ENCODE measurements around the gene THRB.

The THRB gene

GRCh38 chr3:24512564-24513197 lies 18.0 kb upstream of the THRB start:
- DNase-seq (ENCODE audit: low read depth): no peak

DNA sequence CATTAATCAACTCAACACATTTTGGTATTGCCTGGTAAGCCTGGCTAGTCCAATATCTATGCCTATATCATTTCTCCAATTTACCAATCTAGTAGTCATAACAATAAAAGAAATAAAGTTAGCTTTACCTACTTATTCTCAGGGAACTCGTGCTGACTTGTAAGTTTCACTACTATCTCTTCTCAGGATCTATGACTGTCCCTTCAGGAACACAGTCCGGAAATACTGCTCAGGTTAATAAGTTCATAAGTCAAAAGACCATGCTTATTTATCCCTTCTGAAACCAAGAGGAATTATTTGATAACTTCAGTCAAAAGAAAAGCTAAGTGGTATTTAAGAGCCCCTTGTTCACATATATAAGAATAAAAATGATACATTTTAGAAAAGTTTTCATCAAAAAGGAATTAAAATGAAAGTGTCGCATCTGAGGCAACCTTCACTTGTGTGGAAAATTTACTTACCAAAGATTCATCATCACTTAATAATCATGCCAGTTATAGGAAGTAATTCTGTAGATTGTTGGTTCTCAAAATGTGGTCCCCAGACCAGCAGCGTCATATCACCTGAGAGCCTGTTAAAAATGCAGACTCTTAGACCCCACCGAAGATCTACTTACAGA lies 15.5 kb upstream of the THRB start:
- DNase-seq (ENCODE audit: low read depth): no peak

DNA sequence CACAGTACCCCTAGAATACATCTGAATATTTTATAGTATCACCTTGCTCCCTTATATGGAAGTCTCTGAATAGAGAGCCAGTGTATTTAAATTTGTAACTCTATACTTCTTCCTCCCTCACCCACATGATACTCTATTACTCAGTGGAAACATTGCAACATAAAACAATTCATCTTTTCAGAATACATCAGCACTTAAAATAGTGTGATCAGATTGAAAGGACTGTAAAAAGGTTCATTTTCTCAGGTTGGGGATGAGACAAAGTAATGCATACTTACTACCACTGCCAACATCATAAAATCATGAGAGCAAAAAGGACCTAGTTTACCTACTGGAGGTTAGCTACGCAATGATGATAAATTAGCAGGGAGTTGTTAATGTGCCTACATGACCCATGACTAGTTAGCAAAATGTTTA lies 13.8 kb upstream of the THRB start:
- no peak for DNase-seq (ENCODE audit: low read depth)

GRCh38 chr3:24507776-24508422 lies 13.2 kb upstream of the THRB start:
- no peak for DNase-seq (ENCODE audit: low read depth)

- no peak for DNase-seq (ENCODE audit: low read depth)
Measured at GRCh38 chr3:24506966-24507775, 12.5 kb upstream of the THRB start.

DNA sequence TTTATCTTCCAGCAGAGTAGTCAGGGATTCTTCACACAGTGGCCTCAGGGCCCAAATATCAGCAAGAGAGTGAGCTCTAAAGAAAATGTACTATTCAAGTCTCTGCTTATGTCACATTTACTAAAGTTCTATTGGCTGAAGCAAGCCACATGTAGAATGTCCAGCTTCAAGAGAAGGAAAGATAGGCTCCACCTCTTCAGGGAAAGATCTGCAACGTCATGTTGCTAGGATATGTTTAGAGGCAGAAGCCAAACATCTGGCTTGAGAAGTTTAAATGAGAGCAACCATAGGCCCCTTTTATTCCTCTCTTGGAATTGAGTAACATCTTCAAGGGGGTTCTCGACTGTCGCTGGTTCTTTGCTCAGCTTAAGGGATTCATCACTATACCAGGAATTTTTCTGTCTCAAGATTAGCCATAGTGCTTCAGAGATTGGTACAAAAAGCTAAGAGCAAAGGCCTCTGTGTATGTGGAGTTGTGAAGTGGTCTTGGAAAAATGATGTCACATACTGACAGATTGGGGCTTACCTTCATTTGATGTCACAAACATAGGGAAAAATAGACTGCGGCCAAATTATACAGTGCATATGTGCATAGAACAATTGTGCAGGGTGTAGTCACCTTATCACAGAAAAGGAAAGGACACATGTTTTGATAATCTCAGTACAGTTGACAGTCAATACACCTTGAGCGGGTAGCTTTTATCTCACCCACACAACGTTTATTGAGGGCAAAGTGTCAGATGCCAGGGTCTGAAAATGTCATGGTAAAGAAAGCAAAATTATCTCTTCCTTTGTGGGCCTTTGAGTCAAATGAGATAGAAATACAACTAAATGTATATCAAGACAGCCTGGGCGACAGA lies 11.3 kb upstream of the THRB start:
- no peak for DNase-seq (ENCODE audit: low read depth)

GRCh38 chr3:24504772-24505171 lies 10.1 kb upstream of the THRB start:
- DNase-seq (ENCODE audit: low read depth): no peak

DNA sequence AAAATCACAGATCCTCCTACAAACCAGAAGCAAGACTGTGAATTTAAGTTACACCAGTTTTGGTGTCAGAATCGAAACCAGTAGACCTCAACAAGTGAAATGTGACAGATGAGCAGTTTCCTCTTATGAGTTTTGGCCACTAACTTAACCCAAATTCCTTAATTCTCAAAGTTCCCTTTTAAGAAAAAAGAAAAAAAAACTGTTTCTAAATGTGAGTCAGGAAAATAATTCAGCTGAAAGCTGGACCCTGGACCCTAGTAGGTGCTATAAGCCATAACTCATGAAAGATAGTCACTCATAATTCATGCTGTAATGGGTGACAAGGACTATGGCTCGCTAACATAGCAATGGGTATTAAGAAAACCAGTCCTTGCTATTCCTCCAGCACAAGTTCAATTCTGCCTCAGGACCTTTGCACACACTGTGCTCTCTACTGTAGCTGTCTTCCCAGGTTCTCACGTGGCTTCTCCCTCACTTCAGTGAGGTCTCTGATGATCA lies 9.0 kb upstream of the THRB start:
- no peak for DNase-seq (ENCODE audit: low read depth)

- DNase-seq (ENCODE audit: low read depth): no peak
Measured at GRCh38 chr3:24502690-24503089, 8.0 kb upstream of the THRB start.

GRCh38 chr3:24500806-24501205 lies 6.2 kb upstream of the THRB start:
- no peak for DNase-seq (ENCODE audit: low read depth)

DNA sequence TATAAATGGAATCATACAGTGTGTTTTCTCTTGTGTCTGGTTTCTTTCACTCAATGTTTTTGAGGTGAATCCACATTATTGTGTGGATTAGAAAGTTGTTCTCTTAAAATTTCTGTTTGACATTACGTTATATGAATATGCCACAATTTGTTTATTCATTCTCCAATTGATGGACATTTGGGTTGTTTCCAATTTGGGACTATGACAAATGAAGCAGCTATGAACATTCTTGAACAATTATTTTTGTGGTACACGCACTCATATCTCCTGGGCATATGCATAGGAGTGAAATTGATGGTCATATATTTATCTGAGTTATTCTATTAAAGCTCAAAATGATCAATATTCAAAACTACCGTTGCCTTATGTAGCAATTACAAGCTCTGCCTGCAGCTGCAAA lies 5.3 kb upstream of the THRB start:
- no peak for DNase-seq (ENCODE audit: low read depth)

GRCh38 chr3:24498796-24499195 lies 4.1 kb upstream of the THRB start:
- no peak for DNase-seq (ENCODE audit: low read depth)

- no peak for DNase-seq (ENCODE audit: low read depth)
Measured at GRCh38 chr3:24498391-24498790, 3.7 kb upstream of the THRB start.

GRCh38 chr3:24497942-24498341 lies 3.3 kb upstream of the THRB start:
- no peak for DNase-seq (ENCODE audit: low read depth)

GRCh38 chr3:24496529-24497482 lies 2.2 kb upstream of the THRB start:
- DNase-seq (ENCODE audit: low read depth): no peak

- no peak for DNase-seq (ENCODE audit: low read depth)
Measured at GRCh38 chr3:24495326-24495994, 810 bp upstream of the THRB start.

GRCh38 chr3:24493746-24494617 lies 668 bp downstream of the THRB start:
- no peak for DNase-seq (ENCODE audit: low read depth)

DNA sequence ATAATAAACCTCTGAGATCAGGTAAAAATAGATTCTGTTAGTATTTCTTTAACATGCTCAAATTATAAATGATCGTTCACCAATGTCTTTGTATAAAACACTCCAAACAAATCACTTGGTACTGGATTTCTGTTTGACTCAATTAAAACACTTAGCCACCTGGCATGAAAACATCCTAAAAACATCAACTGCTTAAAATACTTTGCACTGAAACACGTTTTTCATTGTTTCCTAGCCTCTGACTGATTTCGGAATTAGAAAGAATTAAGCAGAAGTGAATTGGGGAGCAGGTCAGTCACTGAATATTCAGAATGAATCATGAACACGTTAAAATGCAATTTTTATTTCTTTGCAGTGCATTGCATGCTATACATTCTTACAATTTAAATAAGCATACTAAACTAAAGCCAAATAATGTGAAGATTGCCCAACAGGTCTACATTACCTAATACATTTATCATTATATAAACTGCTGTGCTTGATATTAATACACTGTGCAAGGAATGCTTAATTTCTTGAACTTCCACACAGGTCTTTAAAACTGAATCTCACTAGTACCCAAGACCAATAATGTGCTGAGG lies 1.6 kb downstream of the THRB start:
- DNase-seq (ENCODE audit: low read depth): no peak

GRCh38 chr3:24490151-24490550 lies 4.5 kb downstream of the THRB start:
- DNase-seq (ENCODE audit: low read depth): no peak

Measured in activated T-cell treated with anti-CD3 and anti-CD28 coated beads for 48 hours (primary cell).